HG02571 (cell line): ENCODE data around the gene RXRG.

Experiments used
- ATAC-seq: cut with Tn5 transposase; IDR thresholded peaks from one replicate; pipeline ENCODE4 v1.9.1; 2021; ENCODE audit warnings: mild to moderate bottlenecking, moderate library complexity; ENCODE audit not compliant: unreplicated experiment

Gene RXRG

DNA sequence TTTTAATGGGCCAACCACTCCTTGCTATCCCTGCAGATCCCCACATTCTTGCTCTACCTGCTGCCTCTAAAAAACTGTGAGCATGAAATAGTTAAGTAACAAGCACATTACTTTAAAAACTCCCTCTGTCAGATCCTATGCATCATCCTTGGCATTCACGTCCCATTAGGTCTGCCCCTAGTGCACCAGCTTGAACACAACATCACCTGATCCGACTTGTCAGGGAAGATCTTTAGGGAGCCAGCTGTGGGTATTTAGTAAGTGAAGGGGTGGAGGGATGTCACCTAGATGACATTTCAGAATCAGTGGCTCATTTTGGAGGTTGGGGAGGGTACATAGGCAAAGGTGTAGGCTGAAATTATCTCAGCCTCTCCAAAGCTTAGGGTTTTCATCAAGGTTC lies 33.5 kb downstream of the RXRG start:
- ATAC-seq, result no peak

DNA sequence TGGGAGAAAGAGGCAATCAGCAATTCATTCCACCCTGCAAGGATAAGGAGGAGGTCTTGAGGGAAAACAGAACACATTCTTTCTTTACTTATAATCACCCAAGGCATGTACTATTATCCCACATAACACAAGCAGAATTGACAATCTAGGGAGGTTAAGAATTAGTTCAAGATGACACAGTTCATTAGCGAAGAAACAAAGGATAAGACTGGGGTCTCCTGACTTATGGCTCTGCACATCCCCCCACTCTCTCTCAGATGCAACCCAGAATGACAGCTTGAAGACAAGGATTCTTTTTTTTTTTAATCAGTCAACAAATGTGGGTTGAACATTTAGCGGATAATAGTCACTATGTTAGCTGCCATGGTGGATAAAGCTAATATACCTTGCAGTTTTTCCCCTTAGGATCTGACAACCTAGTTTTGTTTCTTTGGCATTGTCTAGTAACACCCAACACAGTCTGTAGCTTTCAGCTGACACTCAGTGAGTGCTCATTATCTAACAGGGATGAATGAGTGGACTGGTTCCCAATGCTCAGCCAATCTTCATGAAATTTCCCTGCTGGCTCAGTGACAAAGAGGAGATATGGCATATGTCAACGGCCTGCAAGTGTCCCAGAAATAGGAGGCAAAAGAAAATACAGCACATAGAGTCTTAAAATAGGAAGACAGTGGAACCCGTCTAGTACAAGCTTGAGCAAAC lies 35.1 kb downstream of the RXRG start:
- ATAC-seq, result no peak

DNA sequence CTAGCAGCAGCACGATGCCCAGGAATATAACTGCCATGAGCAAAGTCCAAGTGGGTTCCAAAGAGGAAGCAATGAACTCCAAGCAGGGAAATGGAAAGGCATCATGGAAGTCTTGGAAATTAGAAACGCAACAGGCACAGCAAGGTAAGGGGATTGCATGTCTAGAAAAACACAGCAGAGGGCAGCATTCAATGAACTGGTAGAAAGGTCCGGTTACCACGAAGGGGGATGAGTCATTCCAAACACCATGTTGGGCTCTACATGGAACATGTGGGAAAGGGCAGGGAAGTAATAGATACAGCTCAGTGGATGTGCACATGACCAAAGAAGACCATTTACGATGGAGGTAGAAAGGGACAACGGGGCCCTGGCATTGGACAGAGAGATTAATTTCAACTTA lies 36.4 kb downstream of the RXRG start:
- ATAC-seq, result no peak

DNA sequence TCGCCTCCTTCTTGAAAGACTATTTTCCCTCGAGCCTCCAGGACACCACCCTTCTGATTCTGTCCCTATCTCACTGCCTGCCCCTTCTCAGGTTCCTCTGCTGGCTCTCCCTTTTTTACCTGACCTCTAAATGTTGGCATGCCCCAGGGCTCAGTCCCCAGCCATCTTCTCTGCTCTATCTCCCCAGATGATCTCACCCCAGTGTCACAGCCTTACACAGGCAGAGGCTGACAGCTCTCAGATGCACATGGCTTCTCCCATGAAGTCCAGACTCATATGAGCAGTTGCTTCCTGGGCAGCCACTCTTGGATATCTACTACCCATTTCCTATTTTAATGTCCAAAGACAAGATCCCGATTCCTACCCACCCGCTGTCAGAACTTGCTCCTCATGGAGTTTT lies 37.5 kb downstream of the RXRG start:
- no peak for ATAC-seq

DNA sequence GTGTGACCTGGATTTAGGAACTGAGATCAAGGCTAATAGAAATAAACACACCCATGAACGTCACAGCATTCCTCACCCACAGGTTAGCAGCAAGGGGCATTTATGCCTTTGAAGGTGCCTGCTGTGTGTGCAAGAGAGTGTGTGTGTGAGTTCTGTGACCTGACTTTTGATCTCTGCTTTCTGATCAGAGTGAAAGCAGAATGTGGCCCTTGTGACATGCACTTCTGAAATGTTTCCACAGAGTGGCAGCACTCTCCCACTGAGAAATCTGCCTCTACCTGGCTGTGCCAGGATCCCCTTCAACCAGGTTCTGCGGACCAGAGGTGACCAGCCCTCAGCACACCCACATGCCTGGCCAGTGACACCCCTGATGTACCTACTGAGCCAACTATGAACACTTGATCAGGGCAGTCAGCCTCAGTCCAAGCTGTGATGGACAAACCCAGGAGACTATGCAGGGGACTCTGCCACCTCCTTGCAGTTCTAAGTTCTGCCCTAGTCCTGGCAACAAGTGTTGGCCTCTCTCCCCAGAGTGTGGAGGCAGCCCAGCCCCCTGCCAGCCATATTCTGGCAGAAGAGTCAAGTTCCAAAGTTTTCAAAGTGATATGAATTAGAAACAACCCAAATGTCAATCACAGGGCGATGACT lies 41.0 kb downstream of the RXRG start:
- ATAC-seq, result peak; percentile 46

DNA sequence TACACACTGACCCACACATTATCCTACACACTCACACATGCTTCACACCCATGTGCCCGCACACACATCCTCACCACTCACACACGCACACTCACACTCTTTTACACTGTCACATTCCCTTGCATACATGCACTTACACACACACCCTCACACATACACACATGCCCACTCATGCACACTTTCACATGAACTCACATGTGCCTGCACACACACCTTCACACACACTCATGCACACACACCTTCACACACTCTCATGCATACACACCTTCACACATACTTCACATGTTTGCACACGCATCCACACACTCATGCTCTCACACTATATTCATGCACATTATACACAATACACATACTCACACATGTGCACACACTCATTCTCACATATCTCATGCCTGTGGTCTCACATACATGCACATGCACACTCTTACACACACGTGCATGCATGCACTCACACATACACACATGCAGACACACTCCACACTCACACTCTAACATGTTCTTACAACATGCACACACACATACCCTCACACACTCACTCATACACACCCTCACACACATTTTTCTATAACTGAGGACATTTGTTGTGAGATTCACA lies 42.3 kb downstream of the RXRG start:
- no peak for ATAC-seq

DNA sequence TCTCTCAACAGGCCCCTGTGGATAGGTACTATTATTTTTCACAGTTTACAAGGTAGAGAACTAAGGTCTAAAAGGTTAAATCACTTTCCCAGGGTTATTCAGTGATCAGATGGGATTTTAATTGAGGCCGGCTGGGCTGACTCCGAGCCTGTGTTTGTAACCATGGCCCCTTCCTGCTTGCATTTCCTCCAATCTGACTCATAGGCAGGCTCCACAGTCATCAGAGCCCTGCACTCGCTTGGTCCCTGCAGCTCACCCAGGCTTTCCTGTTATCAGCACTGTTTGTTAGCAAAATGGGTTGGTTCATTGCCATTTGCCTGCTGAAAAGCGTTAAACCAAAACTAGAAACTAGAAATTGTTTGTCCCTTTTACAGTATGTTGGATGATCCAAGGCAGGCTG lies 47.0 kb downstream of the RXRG start:
- ATAC-seq, result no peak

DNA sequence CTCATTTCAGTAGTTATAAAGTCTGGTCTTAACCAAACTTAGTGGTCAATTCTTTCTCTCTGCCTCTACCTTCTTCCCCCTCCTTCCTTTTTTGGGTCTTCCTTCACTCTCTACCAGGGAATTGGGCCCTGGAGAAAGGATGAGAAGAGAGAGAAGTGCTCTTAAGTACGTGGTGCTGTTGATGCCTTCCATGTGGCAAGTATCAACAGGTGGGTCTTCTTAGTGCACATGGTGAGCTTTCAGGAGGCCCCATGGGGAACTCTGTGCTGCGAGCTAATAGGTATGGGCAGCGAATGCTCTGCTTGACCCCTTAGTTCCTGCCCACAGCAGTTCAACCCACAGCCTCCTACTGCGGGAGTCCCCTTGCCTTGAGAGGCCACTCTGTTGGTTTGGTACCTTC lies 49.0 kb downstream of the RXRG start:
- ATAC-seq, result no peak

DNA sequence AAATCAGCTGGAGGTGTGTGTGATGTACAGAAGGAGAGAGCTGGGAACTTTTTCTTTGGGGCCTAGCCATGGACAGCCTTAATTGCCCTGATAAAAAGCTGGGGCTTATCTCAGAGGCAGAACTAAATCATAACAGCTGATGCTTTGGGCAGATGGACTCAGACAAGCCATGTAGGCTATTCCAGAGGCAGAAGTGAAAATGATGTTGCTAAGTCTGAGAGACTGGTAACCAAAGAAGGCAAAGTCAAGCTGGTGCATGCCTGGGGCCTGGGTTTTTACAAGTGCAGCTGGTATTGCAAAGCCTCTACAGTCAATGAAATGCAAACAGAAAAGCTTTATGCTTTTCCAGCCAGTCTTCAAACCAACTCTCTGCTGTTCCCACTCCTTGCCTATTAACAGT lies 49.4 kb downstream of the RXRG start:
- ATAC-seq, result no peak

DNA sequence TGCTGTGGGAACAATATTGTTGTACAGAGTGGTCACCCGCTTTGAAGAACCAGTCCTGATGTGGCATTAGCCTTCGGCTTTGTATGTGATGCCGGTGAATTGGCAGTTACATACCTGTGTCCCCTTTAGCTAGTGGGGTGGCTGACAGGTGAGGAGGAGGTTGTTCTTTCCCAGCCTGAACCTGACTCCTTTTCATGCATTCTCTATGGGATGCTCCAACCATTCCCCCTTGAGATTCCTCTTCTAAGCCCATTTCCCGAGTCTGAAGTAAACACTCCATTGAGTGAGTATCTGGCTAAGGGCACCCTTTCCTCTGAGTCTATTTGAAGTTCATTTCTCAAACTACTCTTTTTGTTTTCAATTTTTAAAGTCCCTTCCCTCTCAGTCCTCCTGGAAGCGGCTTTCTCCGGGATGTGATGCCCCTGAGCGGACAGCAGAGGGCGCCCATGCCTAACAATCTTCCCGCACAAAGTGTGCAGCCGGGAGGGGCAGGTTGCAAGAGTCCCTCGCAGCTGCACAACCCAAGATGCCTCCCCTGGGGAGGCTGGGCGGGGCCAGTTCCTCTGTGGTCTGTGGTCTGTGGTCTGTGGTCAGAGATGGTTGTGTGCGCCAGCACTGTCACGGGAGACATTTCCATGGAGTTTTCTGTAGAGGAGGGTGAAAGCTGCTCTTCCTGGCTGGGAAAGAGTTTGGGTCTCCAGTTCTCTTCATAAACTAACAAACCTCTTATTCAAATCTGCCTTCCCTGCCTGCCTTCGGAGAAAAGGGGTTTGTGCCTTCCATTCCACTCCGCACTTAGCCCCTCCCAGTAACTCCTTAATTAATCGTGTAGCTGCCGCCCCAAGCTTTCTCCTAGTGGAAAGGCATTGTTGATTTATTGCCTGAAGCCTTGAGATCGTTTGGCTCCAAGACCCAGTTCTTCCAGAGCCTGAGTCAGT lies 52.0 kb downstream of the RXRG start:
- ATAC-seq, result peak; percentile 99

DNA sequence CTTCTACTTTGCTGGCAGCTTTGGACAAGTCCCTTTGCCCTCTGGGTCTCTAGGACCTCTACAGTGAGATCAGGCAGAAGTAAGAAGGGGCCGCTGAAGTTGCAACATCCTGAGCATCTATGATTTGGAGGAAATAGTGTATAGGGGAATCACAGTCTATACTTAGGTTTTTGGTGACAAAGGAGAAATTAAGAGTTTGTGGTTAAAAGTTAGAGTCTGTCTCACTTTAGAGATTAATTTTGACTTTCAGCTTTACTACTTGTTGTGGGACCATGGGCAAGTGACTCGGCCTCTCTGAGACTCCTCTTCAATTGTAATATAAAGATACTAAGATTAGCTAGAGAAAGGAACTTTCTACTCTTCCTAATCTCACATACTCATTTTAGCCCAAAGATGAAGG lies 55.3 kb downstream of the RXRG start:
- no peak for ATAC-seq

DNA sequence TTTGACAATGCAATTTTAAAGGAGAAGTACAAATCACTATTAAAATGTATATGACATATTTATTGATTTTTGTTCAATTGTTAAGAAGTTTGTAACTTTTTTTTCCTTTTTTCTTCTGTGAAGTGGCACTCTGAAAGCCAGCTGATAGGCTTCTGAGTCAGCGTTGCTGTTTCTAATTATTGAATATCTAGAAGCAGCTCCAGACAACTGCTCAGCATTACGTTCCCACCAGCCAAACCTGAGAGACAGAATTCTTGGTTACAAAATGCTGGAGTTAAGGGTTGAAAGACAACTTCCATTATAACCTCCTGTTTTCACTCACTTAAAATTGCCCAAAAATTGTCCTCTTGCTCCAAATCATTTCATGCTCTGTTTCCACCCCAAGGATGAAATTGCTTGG lies 57.0 kb downstream of the RXRG start:
- no peak for ATAC-seq

DNA sequence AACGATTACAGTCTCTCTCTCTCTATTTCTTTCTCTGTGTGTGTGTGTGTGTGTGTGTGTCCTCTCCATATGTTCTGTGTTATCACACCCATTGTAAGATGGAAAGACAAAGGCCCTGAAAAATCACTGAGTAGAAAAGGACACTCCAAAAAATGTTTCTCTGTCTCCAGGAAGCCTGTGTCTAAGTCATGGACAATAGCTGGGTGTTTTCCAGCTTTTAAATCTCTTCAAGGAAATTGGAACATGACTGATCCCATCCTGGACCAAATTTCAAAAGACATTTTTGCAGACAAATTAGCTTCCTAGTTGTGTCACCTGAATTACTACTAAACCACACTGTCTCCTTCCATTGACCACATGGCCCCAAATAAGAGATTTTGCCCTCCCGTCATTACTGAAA lies 57.4 kb downstream of the RXRG start:
- ATAC-seq, result no peak

DNA sequence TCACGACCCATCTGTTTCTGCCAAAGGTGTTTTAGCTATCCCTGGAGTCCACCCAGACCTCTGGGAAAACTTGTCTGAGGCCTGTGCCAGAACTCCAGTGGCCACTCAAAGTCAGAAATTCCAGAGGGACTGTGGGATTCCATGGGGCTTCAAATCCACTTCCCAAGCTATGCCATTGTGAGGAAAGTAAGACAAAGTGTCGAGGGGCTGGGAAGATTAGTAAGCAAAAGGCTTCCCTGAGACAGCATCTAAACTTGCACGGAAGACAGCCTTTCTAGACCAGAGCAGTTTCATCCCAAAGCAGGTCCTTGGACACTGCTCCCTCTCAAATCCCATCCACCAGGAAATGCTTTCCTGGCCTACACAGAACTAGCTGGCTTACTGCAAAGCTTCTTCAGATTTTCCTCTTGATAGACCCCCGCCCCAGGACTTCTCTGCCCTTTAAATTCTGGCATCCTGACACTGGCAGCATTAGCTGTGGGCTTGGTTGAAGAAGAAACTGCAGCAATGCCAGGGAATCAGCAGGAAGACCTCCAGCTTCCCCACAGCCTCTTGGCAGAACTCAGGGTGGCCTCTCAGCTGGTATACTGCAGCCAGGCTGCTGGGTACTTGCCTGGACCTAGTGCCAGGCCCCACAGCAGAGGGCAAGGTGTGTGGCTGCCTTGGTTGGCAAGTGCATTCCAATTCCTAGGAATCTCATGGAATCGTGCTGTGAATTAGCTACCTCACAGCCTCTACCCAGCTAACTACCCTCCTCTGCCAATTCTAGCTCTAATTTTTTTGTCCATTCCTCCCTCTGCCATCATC lies 61.1 kb downstream of the RXRG start:
- ATAC-seq, result no peak

DNA sequence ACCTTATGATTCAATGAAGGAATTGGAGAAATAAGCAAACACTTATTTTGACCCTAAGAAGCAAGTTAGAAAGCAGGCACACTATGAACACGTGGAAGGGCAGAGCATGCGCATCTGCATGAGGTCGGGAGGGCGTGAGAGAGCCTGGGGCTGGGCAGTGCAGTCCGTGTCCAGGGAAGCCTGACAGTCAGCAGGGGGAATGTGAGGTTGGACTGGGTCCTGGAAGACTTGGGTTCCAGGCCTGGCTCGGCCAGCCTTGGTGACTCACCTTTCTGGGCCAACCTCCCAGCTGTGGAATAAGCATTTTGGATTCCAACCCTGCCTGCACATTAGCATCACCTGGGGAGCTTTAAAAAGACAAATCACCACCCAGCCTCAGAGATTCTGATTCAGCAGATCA lies 61.9 kb downstream of the RXRG start:
- ATAC-seq, result no peak

DNA sequence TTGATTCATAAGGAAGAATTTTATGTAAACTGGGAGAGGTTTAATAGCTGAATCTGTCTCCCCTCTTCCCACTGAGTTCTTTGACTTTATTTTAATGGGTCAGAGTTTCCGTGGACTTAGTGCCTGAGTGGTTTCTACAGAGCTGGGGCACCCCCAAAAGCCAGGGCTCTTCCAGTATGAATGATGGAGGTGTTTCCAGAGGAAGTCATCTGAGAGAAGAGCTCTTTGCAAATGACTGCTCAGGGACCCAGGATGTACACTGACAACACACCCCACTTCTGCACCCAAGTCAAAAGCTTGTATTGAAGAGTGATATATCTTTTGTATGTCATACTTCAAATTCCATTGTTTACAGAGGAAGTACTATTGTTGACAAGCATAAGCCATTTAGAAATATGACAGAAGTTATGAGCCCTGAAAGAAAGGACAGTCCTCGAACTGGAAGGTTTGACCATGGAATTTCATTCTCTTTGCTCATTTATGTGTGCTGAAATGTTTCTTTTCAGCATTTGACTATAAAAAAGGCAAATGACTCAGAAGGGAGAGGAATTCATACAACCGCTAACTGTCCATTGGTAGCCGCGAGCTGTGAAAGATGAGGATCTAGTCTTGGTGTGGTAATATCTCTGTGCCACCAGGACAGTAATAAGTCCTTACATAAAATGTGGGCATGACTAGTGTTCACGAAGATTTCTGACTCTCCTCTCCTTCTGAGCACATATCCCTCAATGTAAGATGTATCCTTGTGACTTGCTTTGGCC lies 63.0 kb downstream of the RXRG start:
- ATAC-seq, result no peak

DNA sequence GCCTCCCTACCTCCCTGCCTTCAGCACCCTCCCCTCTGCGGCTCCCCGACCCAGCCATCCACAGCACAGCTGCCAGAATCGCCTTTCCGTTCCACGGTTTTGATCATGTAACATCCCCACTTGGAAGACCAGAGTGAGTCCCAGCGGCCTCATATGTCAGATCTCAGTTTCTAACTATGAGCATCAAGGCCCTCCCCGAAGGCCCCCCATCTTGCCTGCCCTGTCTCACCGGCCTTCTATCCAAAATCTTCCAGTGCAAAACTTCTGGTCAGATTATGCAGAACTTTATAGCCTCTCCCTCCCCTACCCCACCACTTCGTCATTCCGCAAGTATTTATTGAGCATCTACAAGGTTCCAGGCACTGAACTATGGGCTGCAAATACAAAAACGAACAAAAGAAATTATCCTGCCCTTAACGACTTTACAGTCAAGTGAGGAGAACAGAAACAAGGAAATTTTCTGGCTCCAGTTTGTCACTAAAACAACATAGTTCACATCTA lies 68.1 kb downstream of the RXRG start:
- ATAC-seq, result no peak

DNA sequence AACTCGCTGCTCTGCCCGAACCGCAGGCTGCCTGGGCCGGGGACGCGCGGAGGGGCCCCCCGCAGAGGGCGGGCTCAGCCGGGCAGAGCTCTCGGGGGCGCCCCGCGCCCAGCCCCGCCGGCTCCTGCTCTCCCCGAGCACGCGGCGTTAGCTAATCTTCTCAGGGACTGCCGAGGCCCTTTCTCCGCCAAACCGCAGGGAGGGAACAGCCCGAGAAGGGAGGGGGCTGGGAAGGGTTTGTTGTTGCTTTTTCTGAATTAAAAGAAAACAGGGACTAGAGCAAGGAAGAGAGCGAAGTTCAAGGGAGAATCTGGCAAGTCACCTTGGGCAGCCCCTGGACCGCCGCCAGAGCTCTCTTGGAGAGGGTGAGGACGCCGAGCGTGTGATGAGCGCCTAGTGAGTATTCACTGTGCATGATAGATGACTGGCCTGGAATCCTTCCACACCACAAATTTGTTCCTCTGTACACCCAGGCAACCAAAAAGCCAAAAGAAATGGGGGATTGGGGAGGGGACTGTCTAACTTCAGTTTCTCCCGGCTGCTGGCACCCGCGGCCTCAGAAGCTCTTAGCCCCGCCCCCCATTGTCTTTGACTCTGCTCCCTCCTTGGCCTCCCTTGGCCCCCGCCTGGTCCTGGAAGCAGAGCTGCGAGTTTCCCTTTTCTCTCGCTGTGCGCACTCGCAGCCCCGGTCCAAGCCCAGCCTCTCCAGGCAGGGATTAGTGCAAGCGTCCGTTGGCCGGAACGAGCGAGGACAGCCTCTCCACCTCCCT lies 68.7 kb downstream of the RXRG start:
- no peak for ATAC-seq

DNA sequence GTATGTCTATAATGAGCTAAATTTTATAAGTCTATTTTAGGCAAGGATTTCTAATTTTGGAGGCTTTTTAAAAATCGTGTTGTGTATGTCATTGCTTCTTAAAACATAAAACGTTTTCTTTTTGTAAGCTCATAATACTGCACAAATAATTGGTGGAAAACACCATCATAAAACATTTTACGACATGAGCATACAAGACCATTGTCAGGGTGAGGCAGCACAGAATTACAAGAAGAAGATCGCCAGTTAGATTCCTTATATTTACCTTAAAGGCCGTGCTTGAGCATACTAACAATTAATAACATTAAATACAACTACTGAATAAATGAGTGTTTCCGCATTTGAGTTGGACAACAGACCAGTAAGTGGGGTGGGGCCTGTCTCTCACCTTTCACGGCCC lies 69.3 kb downstream of the RXRG start:
- ATAC-seq, result no peak
